K562 (cell line): ENCODE data around the gene EFCAB8. TPM values are rescaled to one million over a fixed set of nuclear protein-coding genes. Genes with fewer than 3 reads are reported as not detected.

Experiments used
- ATAC-seq: fragments of 200-7000 bp; cut with Tn5 transposase; 3 replicates; pipeline ENCODE4 v1.9.1; 2020; ENCODE audit warnings: moderate library complexity
- BruUV-seq: library from RNA; stranded (reverse); fragments of 400-500 nt; replicated peaks from 2 replicates; lab custom pipeline; 2021; lab: Mats Ljungman, UMichigan
- CTCF ChIA-PET: fragments of 300-600 bp; formaldehyde crosslinking; extraction: SDS; loops from one replicate; lab custom pipeline; 2021; ENCODE audit warnings: low intra/inter-chr PET ratio; lab: Yijun Ruan, JAX
- POLR2A ChIA-PET: fragments of 300-600, 350-650 bp; sonication (Branson Sonifier 250); formaldehyde crosslinking; extraction: SDS; loops from one replicate; lab custom pipeline; 2021; ENCODE audit warnings: antibody characterized with exemption, inconsistent platforms; lab: Yijun Ruan, JAX
- DNase-seq, 4 experiments: peaks; one replicate each; pipeline versions ENCODE4 v3.0.0 to v3.0.0-alpha.2; 2011 to 2018; ENCODE audit warnings: low spot score in 3 of 4, mixed read lengths in 3 of 4; ENCODE audit errors: extremely low read depth in 1 of 4
- FAIRE-seq: peaks from 2 replicates; lab custom pipeline; 2011; peaks lifted over from hg19 to GRCh38; lab: Jason Lieb, UNC
- H2AFZ ChIP-seq: 2 replicates; pipeline ENCODE4 v1.6.0; 2011; ENCODE audit warnings: low read depth, low read length, control low read depth, inconsistent platforms
- H3K27ac ChIP-seq: fragments of 200-600 bp; 3 replicates; pipeline ENCODE4 v1.8.0; 2011; ENCODE audit warnings: low read depth, mild to moderate bottlenecking, control low read depth, inconsistent platforms, low read length, moderate library complexity, mixed read lengths; ENCODE audit errors: extremely low read depth
- H3K27me3 ChIP-seq, 2 experiments: fragments of 300-600 bp in 1 of 2; 2 replicates in 1 of 2; 3 replicates in 1 of 2; pipeline versions ENCODE4 v1.6.0 to v1.8.0; 2011; ENCODE audit warnings: inconsistent platforms in 2 of 2, low read length in 2 of 2, mild to moderate bottlenecking in 1 of 2, mixed read lengths in 1 of 2, moderate library complexity in 1 of 2; ENCODE audit not compliant: control insufficient read depth in 2 of 2, insufficient read depth in 2 of 2
- H3K36me3 ChIP-seq: fragments of 300-600 bp; 3 replicates; pipeline ENCODE4 v1.8.0; 2011; ENCODE audit warnings: mild to moderate bottlenecking, low read length, inconsistent platforms; ENCODE audit not compliant: control insufficient read depth, insufficient read depth
- H3K4me1 ChIP-seq, 2 experiments: fragments of 200-600 bp in 1 of 2; replicated peaks in 1 of 2; 2 replicates in 1 of 2; 3 replicates in 1 of 2; pipeline versions ENCODE4 v1.5.1 to v1.8.0; 2011; ENCODE audit warnings: inconsistent platforms in 2 of 2, low read length in 2 of 2, mild to moderate bottlenecking in 1 of 2, mixed read lengths in 1 of 2, moderate library complexity in 1 of 2; ENCODE audit not compliant: control insufficient read depth in 2 of 2, insufficient read depth in 2 of 2
- H3K4me2 ChIP-seq: 2 replicates; pipeline ENCODE4 v1.6.1; 2011; ENCODE audit warnings: low read length, control low read depth, inconsistent platforms, mixed read lengths; ENCODE audit not compliant: insufficient read depth
- H3K4me3 ChIP-seq: fragments of 200-600 bp; sonication (generic), shearing (Covaris generic); 2 replicates; pipeline ENCODE4 v1.5.1; 2016; ENCODE audit warnings: control low read depth, inconsistent platforms
- H3K79me2 ChIP-seq: fragments of 200-600 bp; 3 replicates; pipeline ENCODE4 v1.8.0; 2011; ENCODE audit warnings: low read length, inconsistent platforms; ENCODE audit not compliant: control insufficient read depth, insufficient read depth
- H3K9ac ChIP-seq, 2 experiments: 2 replicates each; pipeline versions ENCODE4 v1.6.0 to v1.6.1; 2011; ENCODE audit warnings: low read depth in 2 of 2, low read length in 2 of 2, control low read depth in 1 of 2, inconsistent platforms in 1 of 2, mild to moderate bottlenecking in 1 of 2, mixed read lengths in 1 of 2; ENCODE audit not compliant: insufficient read depth in 1 of 2
- H3K9me1 ChIP-seq: one replicate; pipeline ENCODE4 v1.6.0; 2011; ENCODE audit warnings: inconsistent platforms, mild to moderate bottlenecking, low read length, moderate library complexity; ENCODE audit not compliant: control insufficient read depth, insufficient read depth
- H3K9me3 ChIP-seq: replicated peaks from 2 replicates; pipeline ENCODE4 v1.5.1; 2011; ENCODE audit warnings: low read depth, low read length, inconsistent platforms; ENCODE audit not compliant: control insufficient read depth, insufficient read depth
- H4K20me1 ChIP-seq: replicated peaks from 2 replicates; pipeline ENCODE4 v1.6.1; 2011; ENCODE audit warnings: low read length, inconsistent platforms, mixed read lengths; ENCODE audit not compliant: control insufficient read depth, insufficient read depth
- ARID1B ChIP-seq: fragments of 450-650 bp; IDR thresholded peaks from 2 replicates; pipeline ENCODE4 v1.6.1; 2016; ENCODE audit warnings: antibody characterized with exemption, mild to moderate bottlenecking, inconsistent platforms
- GTF2A2 ChIP-seq: IDR thresholded peaks from 2 replicates; pipeline ENCODE4 v1.6.1; 2016; ENCODE audit warnings: mild to moderate bottlenecking, missing genetic modification characterization, missing compliant biosample characterization
- HDAC2 ChIP-seq: fragments of 450-650 bp; IDR thresholded peaks from 2 replicates; pipeline ENCODE4 v1.6.1; 2016; ENCODE audit warnings: mild to moderate bottlenecking
- MAX ChIP-seq: sonication (generic); formaldehyde crosslinking; IDR thresholded peaks from 2 replicates; pipeline ENCODE4 v1.9.0; 2022; ENCODE audit warnings: mild to moderate bottlenecking, missing genetic modification reagents
- MCM7 ChIP-seq, 2 experiments: fragments of 450-650 bp; IDR thresholded peaks; 2 replicates each; pipeline ENCODE4 v1.6.1; 2016 to 2018
- NFE2 ChIP-seq: IDR thresholded peaks from 2 replicates; pipeline ENCODE4 v1.6.1; 2014; ENCODE audit warnings: antibody characterized with exemption, low read depth
- NFE2L1 ChIP-seq: fragments of 450-650 bp; IDR thresholded peaks from 2 replicates; pipeline ENCODE4 v1.6.1; 2016; ENCODE audit warnings: missing genetic modification characterization, low read depth, mild to moderate bottlenecking, missing compliant biosample characterization, moderate library complexity, borderline replicate concordance
- NR2C1 ChIP-seq, 2 experiments: fragments of 450-650 bp; IDR thresholded peaks; 2 replicates each; pipeline ENCODE4 v1.6.1; 2017; ENCODE audit warnings: mild to moderate bottlenecking in 2 of 2, antibody characterized with exemption in 1 of 2, inconsistent platforms in 1 of 2, missing compliant biosample characterization in 1 of 2, missing genetic modification characterization in 1 of 2
- OTX1 ChIP-seq: fragments of 450-650 bp; formaldehyde crosslinking; IDR thresholded peaks from 2 replicates; pipeline ENCODE4 v1.4.0; 2022; ENCODE audit warnings: mild to moderate bottlenecking
- TARDBP ChIP-seq: fragments of 450-650 bp; IDR thresholded peaks from 2 replicates; pipeline ENCODE4 v1.6.1; 2016
- TRIM24 ChIP-seq, 2 experiments: fragments of 450-650 bp; IDR thresholded peaks; 2 replicates each; pipeline ENCODE4 v1.6.1; 2016
- ZNF239 ChIP-seq: fragments of 250-450 bp; sonication (Bioruptor Pico); IDR thresholded peaks from 2 replicates; pipeline ENCODE4 v1.4.0; 2020; ENCODE audit warnings: mild to moderate bottlenecking
- WGBS: fragments of 100-300 bp; shearing (Covaris generic); methylation state at CpG from one replicate; pipeline ENCODE4 v1.1.6; 2016; ENCODE audit warnings: low coverage, mixed read lengths; ENCODE audit not compliant: insufficient coverage; ENCODE audit errors: missing lambda C conversion rate; 5-methylcytosine and 5-hydroxymethylcytosine counted together
- in situ Hi-C: fragments of 300-500 bp; cut with MboI; formaldehyde crosslinking; loops from 4 replicates; pipeline ENCODE4 v1.15.0; 2018; ENCODE audit warnings: inconsistent platforms, mixed read lengths
- intact Hi-C: fragments of 100-400 bp; cut with micrococcal nuclease; formaldehyde crosslinking; loops from 2 replicates; pipeline ENCODE4 v1.14.2; 2022
- polyA plus RNA-seq, 8 experiments: library from polyadenylated mRNA; depleted of rRNA in 4 of 8; stranded (reverse) in 5 of 8; unstranded in 3 of 8; fragments of >200 nt; fragmentation: Nextera tagmentation in 2 of 8; fragmentation: Illumina TruSeq in 1 of 8; extraction: Ambion mirVana in 2 of 8; extraction: Trizol in 1 of 8; gene quantifications; 2 replicates each; pipeline versions ENCODE4 v1.2.1 to v1.2.3, GENCODE V29; 2011 to 2014; ENCODE audit warnings: inconsistent platforms in 1 of 8, missing spikeins in 1 of 8
- total RNA-seq, 7 experiments: library from RNA; depleted of rRNA in 6 of 7; stranded (reverse); fragments of >200 nt in 6 of 7; fragmentation: Illumina TruSeq in 2 of 7; extraction: Trizol in 2 of 7; gene quantifications; 2 replicates each; pipeline versions ENCODE4 v1.2.1 to v1.2.3, GENCODE V29; 2011 to 2021; ENCODE audit warnings: low replicate concordance in 1 of 7
- TF ChIP-seq, protein P1 (sequence below): sonication (generic); formaldehyde crosslinking; IDR thresholded peaks from 2 replicates; pipeline ENCODE4 v1.8.1; 2023; ENCODE audit warnings: missing genetic modification reagents, mild to moderate bottlenecking, borderline replicate concordance

EFCAB8 gene
- total and polyA plus RNA-seq, 9 of the 15 experiments (the other 6 are each of a cell fraction or from before 2014, with no cell fraction given): 0.03 to 0.18 (median 0.11) TPM; not detected in 6

- POLR2A ChIA-PET: no interaction called here
- no TSS peak for BruUV-seq
- Histone ChIP-seq H3K79me2 (no peaks in the 10 kb centered on the region), H3K27ac (no peak overlapping the region), H3K4me3 (no peak overlapping the region), H3K9me1 (no peaks in the 10 kb centered on the region), H3K27me3 (peaks cover 0 to 6% of the 10 kb centered on the region in 2 experiments; a peak in 1 of 5 replicates), H3K4me2 (no peak overlapping the region), H4K20me1 (no peaks in the 10 kb centered on the region), H3K36me3 (no peaks in the 10 kb centered on the region), H3K9ac (no peak overlapping the region), H2AFZ (no peak overlapping the region), H3K4me1 (no peaks in the 10 kb centered on the region), H3K9me3 (no peaks in the 10 kb centered on the region)
- no peak for FAIRE-seq
- intact Hi-C loops: no loop called here
- WGBS: 7% methylated on average over 3 of the region's 4 CpGs
- no peak for ATAC-seq
- no peak for DNase-seq
- CTCF ChIA-PET: no interaction called here
- in situ Hi-C loops: no loop called here
- TF ChIP-seq ZNF239 (CRISPR knock-in tag): no peak
- TF ChIP-seq TRIM24 (IDR thresholded peaks at IDR 0.05): no peak
- TF ChIP-seq NFE2L1 (tag): no peak
- no peak for TF ChIP-seq NFE2
- no peak for TF ChIP-seq ARID1B
- TF ChIP-seq HDAC2: no peak
- TF ChIP-seq GTF2A2 (tag): no peak
- TF ChIP-seq, protein P1, sequence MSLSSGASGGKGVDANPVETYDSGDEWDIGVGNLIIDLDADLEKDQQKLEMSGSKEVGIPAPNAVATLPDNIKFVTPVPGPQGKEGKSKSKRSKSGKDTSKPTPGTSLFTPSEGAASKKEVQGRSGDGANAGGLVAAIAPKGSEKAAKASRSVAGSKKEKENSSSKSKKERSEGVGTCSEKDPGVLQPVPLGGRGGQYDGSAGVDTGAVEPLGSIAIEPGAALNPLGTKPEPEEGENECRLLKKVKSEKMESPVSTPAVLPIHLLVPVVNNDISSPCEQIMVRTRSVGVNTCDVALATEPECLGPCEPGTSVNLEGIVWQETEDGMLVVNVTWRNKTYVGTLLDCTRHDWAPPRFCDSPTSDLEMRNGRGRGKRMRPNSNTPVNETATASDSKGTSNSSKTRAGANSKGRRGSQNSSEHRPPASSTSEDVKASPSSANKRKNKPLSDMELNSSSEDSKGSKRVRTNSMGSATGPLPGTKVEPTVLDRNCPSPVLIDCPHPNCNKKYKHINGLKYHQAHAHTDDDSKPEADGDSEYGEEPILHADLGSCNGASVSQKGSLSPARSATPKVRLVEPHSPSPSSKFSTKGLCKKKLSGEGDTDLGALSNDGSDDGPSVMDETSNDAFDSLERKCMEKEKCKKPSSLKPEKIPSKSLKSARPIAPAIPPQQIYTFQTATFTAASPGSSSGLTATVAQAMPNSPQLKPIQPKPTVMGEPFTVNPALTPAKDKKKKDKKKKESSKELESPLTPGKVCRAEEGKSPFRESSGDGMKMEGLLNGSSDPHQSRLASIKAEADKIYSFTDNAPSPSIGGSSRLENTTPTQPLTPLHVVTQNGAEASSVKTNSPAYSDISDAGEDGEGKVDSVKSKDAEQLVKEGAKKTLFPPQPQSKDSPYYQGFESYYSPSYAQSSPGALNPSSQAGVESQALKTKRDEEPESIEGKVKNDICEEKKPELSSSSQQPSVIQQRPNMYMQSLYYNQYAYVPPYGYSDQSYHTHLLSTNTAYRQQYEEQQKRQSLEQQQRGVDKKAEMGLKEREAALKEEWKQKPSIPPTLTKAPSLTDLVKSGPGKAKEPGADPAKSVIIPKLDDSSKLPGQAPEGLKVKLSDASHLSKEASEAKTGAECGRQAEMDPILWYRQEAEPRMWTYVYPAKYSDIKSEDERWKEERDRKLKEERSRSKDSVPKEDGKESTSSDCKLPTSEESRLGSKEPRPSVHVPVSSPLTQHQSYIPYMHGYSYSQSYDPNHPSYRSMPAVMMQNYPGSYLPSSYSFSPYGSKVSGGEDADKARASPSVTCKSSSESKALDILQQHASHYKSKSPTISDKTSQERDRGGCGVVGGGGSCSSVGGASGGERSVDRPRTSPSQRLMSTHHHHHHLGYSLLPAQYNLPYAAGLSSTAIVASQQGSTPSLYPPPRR (CRISPR knock-in tag): no peak
- no peak for TF ChIP-seq OTX1
- no peak for TF ChIP-seq NR2C1 (IDR thresholded peaks at IDR 0.05)
- TF ChIP-seq NR2C1 (tag; IDR thresholded peaks at IDR 0.05): no peak
- TF ChIP-seq TARDBP: no peak
- no peak for TF ChIP-seq MCM7 (IDR thresholded peaks at IDR 0.05)
- TF ChIP-seq MAX (CRISPR knock-in tag): no peak
These were observed 82.6 kb downstream of the EFCAB8 start for GRCh38 chr20:32941155-32941885.
